SKM-1 (cell line): ENCODE data around the gene GDPD4.
A peak's percentile ranks its signal among the peaks of the same experiment; 100 is the strongest.

Experiments
- DNase-seq: peaks from one replicate; lab custom pipeline; 2025; ENCODE audit not compliant: unreplicated experiment; lab: John Stamatoyannopoulos, UW

GDPD4 gene

GRCh38 chr11:77176996-77177395 is 124.5 kb downstream of the GDPD4 start:
- no peak for DNase-seq

DNA sequence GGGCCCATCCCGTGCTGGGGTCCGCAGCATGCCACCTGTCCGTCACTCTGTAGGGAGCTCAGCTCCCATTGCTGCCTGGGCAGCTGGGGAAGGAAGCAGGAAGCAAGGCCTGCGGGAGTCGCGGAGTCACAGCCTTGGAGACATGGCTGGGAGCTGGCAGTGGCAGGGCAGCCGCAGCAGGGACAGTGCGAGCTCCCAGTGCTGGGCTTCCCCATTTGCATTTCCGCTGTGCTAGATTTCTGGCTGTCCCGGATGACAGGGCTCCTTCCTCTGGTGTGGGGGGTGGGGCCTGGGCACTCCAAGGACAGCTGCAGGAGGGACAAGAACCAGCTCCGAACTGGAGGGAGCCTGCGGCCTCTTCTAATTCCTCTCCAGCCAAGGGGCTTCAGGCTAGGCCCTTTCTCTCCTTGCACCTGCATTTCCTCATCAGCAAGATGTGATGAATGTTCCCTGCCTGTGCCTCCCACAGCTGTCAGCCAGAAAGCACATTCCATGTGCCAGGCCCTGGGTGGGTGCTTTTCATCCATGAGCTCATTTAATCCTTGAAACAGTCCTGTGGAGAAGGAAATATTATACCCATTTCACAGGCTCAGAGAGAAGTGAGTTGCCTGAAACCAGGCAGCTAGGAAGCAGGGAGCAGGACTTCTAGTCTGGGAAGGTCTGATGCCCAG is 125.5 kb downstream of the GDPD4 start:
- peak; percentile 90 for DNase-seq

- DNase-seq = peak; percentile 5
These were observed 126.3 kb downstream of the GDPD4 start for GRCh38 chr11:77175021-77175842.

DNA sequence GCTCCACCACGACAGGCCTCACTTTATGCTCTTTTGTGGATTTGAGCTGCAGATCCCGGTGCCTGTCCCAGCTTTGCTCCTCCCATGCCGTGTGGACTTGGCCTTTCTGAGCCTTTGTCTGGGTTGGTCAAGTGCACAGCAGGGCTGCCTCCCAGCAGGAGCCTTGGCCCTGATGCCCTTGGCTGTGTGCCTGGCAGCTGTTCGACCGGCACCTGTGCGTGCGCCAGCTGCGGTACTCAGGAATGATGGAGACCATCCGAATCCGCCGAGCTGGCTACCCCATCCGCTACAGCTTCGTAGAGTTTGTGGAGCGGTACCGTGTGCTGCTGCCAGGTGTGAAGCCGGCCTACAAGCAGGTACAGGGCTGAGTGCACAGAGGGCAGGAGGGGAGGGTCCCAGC is 126.9 kb downstream of the GDPD4 start:
- DNase-seq = no peak

DNA sequence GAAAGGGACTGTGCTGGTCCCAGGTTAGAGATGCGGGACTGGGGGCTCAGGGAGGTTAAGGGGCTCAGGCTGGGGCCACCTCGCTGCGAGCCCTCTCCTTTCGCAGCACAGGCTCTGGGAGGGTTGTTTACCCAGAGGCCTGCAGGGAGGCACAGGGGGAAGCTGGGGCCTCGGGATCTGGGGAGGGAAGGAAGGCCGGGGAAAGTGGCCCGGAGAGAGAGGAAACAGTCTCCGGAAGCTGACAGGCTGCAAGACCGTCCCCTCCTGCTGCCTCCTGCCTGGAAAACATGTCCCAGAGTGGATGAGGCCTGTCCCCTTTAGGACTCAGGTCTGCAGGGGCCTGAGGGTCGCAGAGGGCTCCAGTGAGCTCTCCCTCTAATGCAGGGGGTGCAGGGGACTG is 128.0 kb downstream of the GDPD4 start:
- DNase-seq = no peak

DNA sequence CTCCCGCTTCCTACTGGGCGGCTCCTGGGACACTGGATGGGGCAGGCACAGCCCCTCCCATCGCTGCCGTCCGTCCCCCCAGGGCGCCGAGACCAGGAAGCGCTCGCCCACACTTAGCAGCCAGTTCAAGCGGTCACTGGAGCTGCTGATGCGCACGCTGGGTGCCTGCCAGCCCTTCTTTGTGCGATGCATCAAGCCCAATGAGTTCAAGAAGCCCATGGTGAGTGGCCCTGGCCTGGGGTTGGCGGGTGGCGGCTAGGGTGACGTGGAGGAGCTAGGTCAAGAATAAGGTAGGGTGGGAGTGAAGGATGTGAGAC is 128.9 kb downstream of the GDPD4 start:
- DNase-seq = no peak

- no peak for DNase-seq
These were observed 129.4 kb downstream of the GDPD4 start for GRCh38 chr11:77171885-77172665.

- DNase-seq = no peak
These were observed 130.2 kb downstream of the GDPD4 start for GRCh38 chr11:77171254-77171653.

- DNase-seq = no peak
These were observed 131.4 kb downstream of the GDPD4 start for GRCh38 chr11:77170107-77170506.

DNA sequence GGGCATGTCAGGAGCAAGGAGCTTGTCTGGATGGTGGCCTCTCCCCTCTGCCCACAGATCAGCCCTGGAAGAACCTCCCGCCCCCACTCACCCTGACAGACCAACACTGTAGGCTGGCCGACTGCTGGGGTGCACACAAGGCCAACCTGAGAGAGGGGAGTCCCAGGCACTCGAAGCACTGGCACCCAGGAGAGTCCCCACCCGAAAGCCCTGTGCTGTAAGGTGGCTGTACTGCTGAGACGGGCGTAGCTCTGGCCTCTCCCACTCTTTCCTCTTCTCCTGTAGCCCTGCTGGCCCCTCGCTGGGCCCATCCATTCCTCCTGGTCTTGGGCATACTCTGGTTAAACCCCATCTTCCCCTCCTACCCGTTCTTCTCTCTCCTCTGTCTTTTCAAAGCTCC is 133.7 kb downstream of the GDPD4 start:
- no peak for DNase-seq

- no peak for DNase-seq
These were observed 134.3 kb downstream of the GDPD4 start for GRCh38 chr11:77167111-77167626.
